ENCODE data around the gene MISP.

MISP gene

GRCh38 chr19:798415-799075, 47.6 kb downstream of the MISP start:
- no peak for DNase-seq

GRCh38 chr19:799076-799881, 48.4 kb downstream of the MISP start:
- no peak for DNase-seq

- DNase-seq: no peak
Observed at GRCh38 chr19:800360-801029, 49.6 kb downstream of the MISP start.

GRCh38 chr19:801030-801860, 50.3 kb downstream of the MISP start:
- DNase-seq: no peak

- DNase-seq: no peak
Observed at GRCh38 chr19:801861-802497, 51.1 kb downstream of the MISP start.

- DNase-seq: no peak
Observed at GRCh38 chr19:802498-803098, 51.7 kb downstream of the MISP start.

- DNase-seq: no peak
Observed at GRCh38 chr19:803099-803561, 52.2 kb downstream of the MISP start.

GRCh38 chr19:803686-804418, 52.9 kb downstream of the MISP start:
- DNase-seq: no peak

- no peak for DNase-seq
Observed at GRCh38 chr19:804419-805165, 53.7 kb downstream of the MISP start.

GRCh38 chr19:805166-805551, 54.2 kb downstream of the MISP start:
- peak in 1 of 4 experiments; percentile 24 for DNase-seq

- no peak for DNase-seq
Observed at GRCh38 chr19:805600-806550, 55.0 kb downstream of the MISP start.

GRCh38 chr19:806815-807421, 56.0 kb downstream of the MISP start:
- DNase-seq: no peak

- no peak for DNase-seq
Observed at GRCh38 chr19:807627-808422, 56.9 kb downstream of the MISP start.

GRCh38 chr19:808423-808775, 57.5 kb downstream of the MISP start:
- no peak for DNase-seq

GRCh38 chr19:810077-810855, 59.4 kb downstream of the MISP start:
- DNase-seq: no peak

GRCh38 chr19:810883-811489, 60.1 kb downstream of the MISP start:
- no peak for DNase-seq
